CD8-positive, alpha-beta memory T cell (primary cell): ENCODE results near the gene RALGPS2. TPM values are rescaled to one million over a fixed set of nuclear protein-coding genes. Genes with fewer than 3 reads are reported as not detected.
A peak's percentile ranks its signal among the peaks of the same experiment; 100 is the strongest.
"Not testable (repeated sequence)": the region's sequence is repeated elsewhere in the genome, so short reads cannot be mapped to it uniquely, and the experiment has no call there.

Experiments used
- CTCF ChIA-PET: fragments of 350-600 bp; sonication (Branson Sonifier 250); formaldehyde crosslinking; loops from one replicate; lab custom pipeline; 2021; ENCODE audit warnings: antibody characterized with exemption; lab: Charles Lee
- POLR2A ChIA-PET: fragments of 350-600 bp; sonication (Branson Sonifier 250); formaldehyde crosslinking; loops from one replicate; lab custom pipeline; 2021; ENCODE audit warnings: antibody characterized with exemption; lab: Charles Lee
- DNase-seq, 5 donors: peaks; one replicate each; pipeline versions ENCODE4 v3.0.0 to v3.0.0-alpha.2; 2020 to 2022; ENCODE audit warnings: mixed read lengths in 1 of 5
- H3K27ac ChIP-seq: one replicate; pipeline ENCODE4 v1.7.0; 2013; ENCODE audit warnings: low read depth, mild to moderate bottlenecking, low read length, moderate library complexity
- H3K27me3 ChIP-seq: 2 replicates; pipeline ENCODE4 v1.7.0; 2013; ENCODE audit warnings: low read length, mild to moderate bottlenecking; ENCODE audit not compliant: insufficient read depth, poor library complexity, severe bottlenecking
- H3K36me3 ChIP-seq: 2 replicates; pipeline ENCODE4 v1.7.0; 2013; ENCODE audit warnings: mild to moderate bottlenecking, low read length, moderate library complexity; ENCODE audit not compliant: insufficient read depth
- H3K4me1 ChIP-seq: 2 replicates; pipeline ENCODE4 v1.7.0; 2013; ENCODE audit warnings: mild to moderate bottlenecking, low read length, moderate library complexity; ENCODE audit not compliant: insufficient read depth
- H3K4me3 ChIP-seq: 2 replicates; pipeline ENCODE4 v1.7.0; 2013; ENCODE audit warnings: mild to moderate bottlenecking, low read length
- H3K9me3 ChIP-seq: 2 replicates; pipeline ENCODE4 v1.7.0; 2013; ENCODE audit warnings: mild to moderate bottlenecking, low read length
- H3K27ac Mint-ChIP-seq, 8 donors: one replicate each; pipeline ENCODE4 v1.8.0; 2020 to 2021; ENCODE audit warnings: mixed read lengths in 8 of 8, mild to moderate bottlenecking in 6 of 8, inconsistent platforms in 3 of 8, moderate library complexity in 3 of 8
- H3K27me3 Mint-ChIP-seq, 2 donors: one replicate each; pipeline ENCODE4 v1.8.0; 2020 to 2021; ENCODE audit warnings: mixed read lengths in 2 of 2, mild to moderate bottlenecking in 1 of 2, moderate library complexity in 1 of 2
- H3K36me3 Mint-ChIP-seq, 3 donors: one replicate each; pipeline ENCODE4 v1.8.0; 2020 to 2021; ENCODE audit warnings: mixed read lengths in 3 of 3, inconsistent platforms in 1 of 3, mild to moderate bottlenecking in 1 of 3
- H3K4me1 Mint-ChIP-seq, 3 donors: one replicate each; pipeline ENCODE4 v1.8.0; 2020 to 2021; ENCODE audit warnings: mixed read lengths in 3 of 3, inconsistent platforms in 1 of 3, mild to moderate bottlenecking in 1 of 3
- H3K4me3 Mint-ChIP-seq, 7 donors: one replicate each; pipeline ENCODE4 v1.8.0; 2020 to 2021; ENCODE audit warnings: mixed read lengths in 7 of 7, mild to moderate bottlenecking in 6 of 7, moderate library complexity in 4 of 7, inconsistent platforms in 2 of 7
- H3K9me3 Mint-ChIP-seq, 5 donors: one replicate each; pipeline ENCODE4 v1.8.0; 2020 to 2022; ENCODE audit warnings: mixed read lengths in 5 of 5, mild to moderate bottlenecking in 3 of 5, moderate library complexity in 2 of 5, inconsistent platforms in 1 of 5
- polyA plus RNA-seq: library from polyadenylated mRNA; unstranded; fragments of 300-500 nt; fragmentation: Illumina TruSeq; gene quantifications from one replicate; pipeline ENCODE4 v1.2.3, GENCODE V29; 2021
- total RNA-seq, 2 experiments: library from RNA; stranded (reverse); gene quantifications; one replicate each; pipeline ENCODE4 v1.2.3, GENCODE V29; 2021

The RALGPS2 gene
- total and polyA plus RNA-seq, 3 experiments from 2014 or later: 1.8 to 4.1 (median 2.1) TPM

DNA sequence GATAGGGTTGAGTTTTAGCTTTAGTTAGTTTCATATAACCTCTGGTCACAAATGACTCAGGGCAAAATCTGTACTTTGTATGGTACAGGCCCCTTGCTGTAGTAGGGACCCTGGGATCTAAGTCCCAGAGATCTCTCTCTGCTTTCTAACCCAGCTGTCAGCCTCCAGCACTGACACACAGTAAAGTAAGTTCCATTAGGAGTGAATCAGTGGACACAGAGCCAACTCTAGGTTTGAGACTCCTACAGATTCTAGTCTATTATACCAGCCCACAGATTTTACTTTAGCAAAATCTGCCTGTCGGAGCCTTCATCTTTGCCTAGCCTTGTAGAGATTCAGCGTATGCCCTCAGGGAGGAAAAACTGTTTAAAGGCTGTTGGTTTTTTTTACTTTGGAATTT lies 93.4 kb downstream of the RALGPS2 start:
- Histone ChIP-seq H3K4me3 (no peak overlapping the region), H3K4me1 (no peaks in the 10 kb centered on the region), H3K27me3 (no peaks in the 10 kb centered on the region), H3K27ac (no peak overlapping the region), H3K9me3 (no peaks in the 10 kb centered on the region), H3K36me3 (no peaks in the 10 kb centered on the region)
- CTCF ChIA-PET: no interaction called here
- Mint-ChIP-seq H3K4me3 (no peak overlapping the region), H3K27me3 (peaks cover 3 to 10% of the 10 kb centered on the region in 2 donors), H3K4me1 (no peaks in the 10 kb centered on the region), H3K36me3 (peaks cover 0 to 17% (median 3%) of the 10 kb centered on the region in 3 donors), H3K27ac (no peak overlapping the region), H3K9me3 (no peaks in the 10 kb centered on the region)
- POLR2A ChIA-PET: no interaction called here
- no peak for DNase-seq

DNA sequence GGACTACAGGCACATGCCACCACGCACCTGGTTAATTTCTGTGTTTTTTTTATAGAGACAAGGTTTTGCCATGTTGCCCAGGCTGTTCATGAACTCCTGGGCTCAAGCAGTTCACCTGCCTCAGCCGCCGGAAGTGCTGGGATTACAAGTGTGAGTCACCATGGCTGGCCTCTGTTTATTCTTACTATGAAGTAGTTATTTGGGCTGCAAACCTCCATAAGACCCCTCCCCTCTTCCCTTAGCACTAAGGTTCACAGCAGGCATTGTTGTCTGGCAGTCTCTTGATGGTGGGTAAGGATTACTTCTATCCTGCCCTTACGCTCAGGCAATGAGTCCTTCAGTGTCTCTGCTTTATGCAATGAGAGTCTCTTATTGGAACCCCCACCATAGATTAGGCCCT lies 94.1 kb downstream of the RALGPS2 start:
- H3K36me3 Mint-ChIP-seq: peaks cover 2 to 17% (median 3%) of the 10 kb centered on the region in 3 donors
- Histone ChIP-seq H3K27me3 (no peaks in the 10 kb centered on the region), H3K9me3 (no peaks in the 10 kb centered on the region), H3K36me3 (no peaks in the 10 kb centered on the region), H3K4me1 (no peaks in the 10 kb centered on the region), H3K4me3 (no peak overlapping the region), H3K27ac (no peak overlapping the region)
- ChIA-PET CTCF (no interaction called here), POLR2A (no interaction called here)
- DNase-seq: no peak
- H3K9me3 Mint-ChIP-seq: no peaks in the 10 kb centered on the region
- H3K27me3 Mint-ChIP-seq: peaks cover 3 to 18% of the 10 kb centered on the region in 2 donors
- no peak overlapping the region for H3K4me3 Mint-ChIP-seq
- H3K27ac Mint-ChIP-seq: peak overlapping the region in 1 of 8 donors; percentile 75
- no peaks in the 10 kb centered on the region for H3K4me1 Mint-ChIP-seq

DNA sequence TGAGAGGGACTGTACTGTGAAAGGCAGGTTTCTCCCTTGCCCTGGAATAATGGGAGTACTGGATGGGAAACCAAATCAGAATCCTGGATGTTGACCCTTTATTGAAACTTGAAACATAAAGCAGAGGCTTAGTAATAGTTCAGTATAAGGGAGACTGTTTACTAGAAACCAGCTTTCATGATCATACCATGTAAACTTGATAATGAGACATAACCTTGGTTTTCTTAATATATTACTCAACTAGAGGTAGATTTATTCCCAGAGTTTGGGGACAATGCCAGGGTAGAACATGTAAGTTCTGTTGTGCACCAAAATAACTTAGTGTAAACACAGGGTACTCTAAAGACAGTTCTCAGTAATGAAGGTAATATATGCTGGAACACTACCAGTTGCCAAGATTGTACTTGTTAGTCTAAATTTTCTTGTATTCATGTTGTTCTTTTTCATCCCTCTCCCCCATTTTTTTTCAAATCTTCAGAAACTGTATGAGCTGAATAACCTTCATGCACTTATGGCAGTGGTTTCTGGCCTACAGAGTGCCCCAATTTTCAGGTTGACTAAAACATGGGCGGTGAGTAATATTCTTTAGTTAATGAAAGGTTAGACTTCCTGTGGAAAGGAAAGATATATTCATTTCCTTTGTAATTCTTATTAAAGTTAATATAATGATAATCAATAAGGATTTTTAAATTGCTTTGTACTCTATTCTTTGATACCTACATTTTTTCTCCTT lies 96.3 kb downstream of the RALGPS2 start:
- no peak for DNase-seq
- no peaks in the 10 kb centered on the region for H3K36me3 ChIP-seq

DNA sequence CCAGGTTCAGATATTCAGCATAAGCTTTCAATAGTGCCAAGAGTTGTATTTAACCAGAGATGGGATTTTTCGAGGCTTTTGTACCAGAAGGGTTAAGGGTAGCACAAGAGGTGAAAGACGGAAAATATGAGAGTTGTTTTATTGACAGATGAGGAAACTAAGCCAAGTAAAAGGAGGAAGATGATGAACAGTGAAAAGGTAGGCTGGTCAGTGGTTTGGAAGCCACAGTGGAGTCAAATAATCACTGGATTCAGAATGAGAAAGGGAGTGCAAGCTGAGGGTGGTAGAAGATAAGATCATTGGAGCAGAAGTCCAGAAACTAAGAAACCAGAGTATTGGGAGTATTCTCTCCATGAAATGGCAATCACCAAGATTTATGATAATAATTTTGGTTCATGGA lies 100.1 kb downstream of the RALGPS2 start:
- no peak overlapping the region for H3K4me3 Mint-ChIP-seq
- Histone ChIP-seq H3K36me3 (no peaks in the 10 kb centered on the region), H3K27me3 (no peaks in the 10 kb centered on the region), H3K27ac (no peak overlapping the region), H3K4me1 (no peaks in the 10 kb centered on the region), H3K4me3 (no peak overlapping the region), H3K9me3 (no peaks in the 10 kb centered on the region)
- H3K36me3 Mint-ChIP-seq: peaks cover 0 to 14% (median 2%) of the 10 kb centered on the region in 3 donors
- H3K4me1 Mint-ChIP-seq: no peaks in the 10 kb centered on the region
- POLR2A ChIA-PET: no interaction called here
- H3K27ac Mint-ChIP-seq: no peak overlapping the region
- no peak for DNase-seq
- peaks cover 0 to 17% of the 10 kb centered on the region in 2 donors for H3K27me3 Mint-ChIP-seq
- CTCF ChIA-PET: no interaction called here
- H3K9me3 Mint-ChIP-seq: peaks cover 0 to 4% (median 0%) of the 10 kb centered on the region in 5 donors

More for the DNA sequence above, 96.3 kb downstream of the RALGPS2 start:
- peaks cover 1 to 21% (median 2%) of the 10 kb centered on the region in 3 donors for H3K36me3 Mint-ChIP-seq
- H3K4me1 Mint-ChIP-seq: no peaks in the 10 kb centered on the region
- Histone ChIP-seq H3K4me1 (no peaks in the 10 kb centered on the region), H3K27ac (no peak overlapping the region), H3K27me3 (no peaks in the 10 kb centered on the region), H3K4me3 (no peak overlapping the region), H3K9me3 (no peaks in the 10 kb centered on the region)
- H3K4me3 Mint-ChIP-seq: no peak overlapping the region
- H3K27ac Mint-ChIP-seq: no peak overlapping the region
- CTCF ChIA-PET: no interaction called here
- POLR2A ChIA-PET: no interaction called here
- H3K9me3 Mint-ChIP-seq: peaks cover 0 to 4% (median 0%) of the 10 kb centered on the region in 5 donors
- peaks cover 0 to 23% of the 10 kb centered on the region in 2 donors for H3K27me3 Mint-ChIP-seq

DNA sequence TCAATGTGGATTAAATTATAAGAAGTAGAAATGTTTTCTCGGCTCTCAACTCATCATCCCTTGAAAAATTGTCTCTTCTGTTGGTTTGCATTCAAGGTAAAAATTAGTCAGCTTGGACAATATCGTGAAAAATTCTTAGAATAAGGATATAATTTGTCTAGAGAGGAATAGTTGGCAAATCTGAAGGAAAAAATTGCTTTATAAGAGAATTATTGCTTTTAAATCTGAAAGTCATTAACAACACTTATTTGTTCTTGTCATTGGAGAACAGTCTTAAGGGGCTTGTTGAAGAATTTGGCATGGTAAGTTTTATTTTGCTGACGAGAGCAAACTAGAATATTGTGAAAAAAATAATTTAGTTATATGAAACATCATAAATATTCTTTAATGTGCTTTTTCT lies 119.4 kb downstream of the RALGPS2 start:
- Histone ChIP-seq H3K27me3 (no peaks in the 10 kb centered on the region), H3K27ac (no peak overlapping the region)

DNA sequence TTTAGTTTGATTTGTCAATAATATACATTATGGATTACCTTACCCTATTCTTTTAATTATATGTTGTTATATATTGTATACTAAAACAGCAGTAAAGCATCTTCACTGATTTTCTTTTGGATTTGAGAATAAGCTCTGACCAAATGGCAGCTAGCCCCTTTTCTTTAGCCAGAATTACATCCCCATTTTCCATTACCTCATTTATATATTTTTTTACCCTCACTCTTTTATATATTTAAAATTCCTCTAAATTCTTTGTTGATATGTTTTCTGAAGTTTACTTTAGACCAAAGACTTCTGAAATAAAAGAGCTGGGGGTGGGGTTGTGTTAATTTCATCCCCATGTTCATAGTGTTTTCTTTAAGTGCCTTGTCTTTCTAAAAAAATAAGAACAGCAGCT lies 121.3 kb downstream of the RALGPS2 start:
- H3K9me3 ChIP-seq: no peaks in the 10 kb centered on the region
- Mint-ChIP-seq H3K27me3 (no peaks in the 10 kb centered on the region), H3K4me3 (no peak overlapping the region), H3K36me3 (no peaks in the 10 kb centered on the region), H3K4me1 (no peaks in the 10 kb centered on the region), H3K27ac (no peak overlapping the region), H3K9me3 (peaks cover 0 to 3% (median 0%) of the 10 kb centered on the region in 5 donors)
- H3K27me3 ChIP-seq: no peaks in the 10 kb centered on the region
- ChIA-PET CTCF (no interaction called here), POLR2A (no interaction called here)
- no peak for DNase-seq
- no peaks in the 10 kb centered on the region for H3K4me1 ChIP-seq
- H3K4me3 ChIP-seq: no peak overlapping the region
- no peak overlapping the region for H3K27ac ChIP-seq
- H3K36me3 ChIP-seq: no peaks in the 10 kb centered on the region

More for the DNA sequence above, 119.4 kb downstream of the RALGPS2 start:
- peaks cover 0 to 4% (median 1%) of the 10 kb centered on the region in 5 donors for H3K9me3 Mint-ChIP-seq
- no peaks in the 10 kb centered on the region for H3K4me1 ChIP-seq
- H3K27ac Mint-ChIP-seq: peak overlapping the region in 1 of 8 donors; percentile 50
- H3K27me3 Mint-ChIP-seq: no peaks in the 10 kb centered on the region
- no peaks in the 10 kb centered on the region for H3K36me3 ChIP-seq
- ChIA-PET CTCF (no interaction called here), POLR2A (no interaction called here)
- no peak overlapping the region for H3K4me3 ChIP-seq
- H3K9me3 ChIP-seq: no peaks in the 10 kb centered on the region
- no peak overlapping the region for H3K4me3 Mint-ChIP-seq
- no peaks in the 10 kb centered on the region for H3K36me3 Mint-ChIP-seq
- no peaks in the 10 kb centered on the region for H3K4me1 Mint-ChIP-seq
- DNase-seq: no peak

DNA sequence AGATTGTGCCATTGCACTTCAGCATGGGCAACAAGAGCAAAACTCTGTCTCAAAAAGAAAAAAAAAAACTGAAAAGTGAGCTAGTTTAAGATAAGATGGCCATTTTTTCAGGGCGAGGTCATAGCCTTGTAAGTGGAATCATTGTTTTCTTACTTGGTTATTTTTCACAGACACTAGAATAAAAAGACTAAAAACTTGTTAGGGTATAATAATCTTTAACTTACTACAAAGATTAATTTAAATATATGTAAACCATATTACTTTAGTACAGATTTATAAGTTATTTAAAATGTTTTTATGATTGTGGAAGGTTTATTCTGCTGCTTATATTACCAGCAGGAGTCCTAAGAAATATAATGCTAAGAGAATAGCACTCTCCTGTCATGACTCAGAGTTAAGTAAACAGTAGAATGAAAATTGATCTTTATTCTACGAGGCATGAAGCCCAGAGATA lies 122.4 kb downstream of the RALGPS2 start:
- Histone ChIP-seq H3K36me3 (no peaks in the 10 kb centered on the region), H3K27ac (no peak overlapping the region)
- POLR2A ChIA-PET: no interaction called here

DNA sequence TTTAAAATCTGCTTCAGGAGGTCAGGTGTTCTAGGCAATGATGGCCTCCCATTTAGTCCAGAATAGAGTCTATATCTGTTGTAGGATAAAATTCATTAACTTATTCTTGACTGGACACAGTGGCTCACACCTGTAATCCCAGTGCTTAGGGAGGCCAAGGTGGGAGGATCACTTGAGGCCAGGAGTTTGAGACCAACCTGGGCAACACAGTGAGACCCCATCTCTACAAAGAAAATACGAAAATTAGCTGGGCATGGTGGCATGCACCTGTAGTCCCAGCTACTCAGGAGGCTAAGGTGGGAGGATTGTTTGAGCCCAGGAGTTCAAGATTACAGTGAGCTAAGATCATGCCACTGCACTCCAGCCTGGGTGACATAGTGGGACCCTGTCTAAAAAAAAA lies 122.9 kb downstream of the RALGPS2 start:
- H3K27ac Mint-ChIP-seq, H3K27me3 Mint-ChIP-seq, H3K9me3 Mint-ChIP-seq, H3K4me3 ChIP-seq, DNase-seq, H3K4me1 Mint-ChIP-seq, H3K9me3 ChIP-seq, H3K27ac ChIP-seq, CTCF ChIA-PET, H3K4me3 Mint-ChIP-seq, POLR2A ChIA-PET, H3K4me1 ChIP-seq, H3K36me3 ChIP-seq, H3K27me3 ChIP-seq, H3K36me3 Mint-ChIP-seq: not testable (repeated sequence)

More for the DNA sequence above, 122.4 kb downstream of the RALGPS2 start:
- Histone ChIP-seq H3K4me1 (no peaks in the 10 kb centered on the region), H3K27me3 (no peaks in the 10 kb centered on the region), H3K9me3 (no peaks in the 10 kb centered on the region), H3K4me3 (no peak overlapping the region)
- Mint-ChIP-seq H3K36me3 (no peaks in the 10 kb centered on the region), H3K9me3 (peaks cover 0 to 3% (median 0%) of the 10 kb centered on the region in 5 donors), H3K4me3 (no peak overlapping the region), H3K4me1 (no peaks in the 10 kb centered on the region), H3K27me3 (no peaks in the 10 kb centered on the region), H3K27ac (no peak overlapping the region)
- CTCF ChIA-PET: no interaction called here
- DNase-seq: no peak
